ENCODE results near the gene S100A16.
A peak's percentile ranks its signal among the peaks of the same experiment; 100 is the strongest.
"Not testable (repeated sequence)": the region's sequence is repeated elsewhere in the genome, so short reads cannot be mapped to it uniquely, and the experiment has no call there.

S100A16 gene

DNA sequence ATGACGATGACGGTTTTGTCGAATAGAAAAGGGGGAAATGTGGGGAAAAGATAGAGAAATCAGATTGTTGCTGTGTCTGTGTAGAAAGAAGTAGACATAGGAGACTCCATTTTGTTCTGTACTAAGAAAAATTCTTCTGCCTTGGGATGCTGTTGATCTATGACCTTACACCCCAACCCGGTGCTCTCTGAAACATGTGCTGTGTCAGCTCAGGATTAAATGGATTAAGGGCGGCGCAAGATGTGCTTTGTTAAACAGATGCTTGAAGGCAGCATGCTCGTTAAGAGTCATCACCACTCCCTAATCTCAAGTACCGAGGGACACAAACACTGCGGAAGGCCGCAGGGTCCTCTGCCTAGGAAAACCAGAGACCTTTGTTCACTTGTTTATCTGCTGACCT, 37.4 kb downstream of the S100A16 start:
- peaks cover 7 to 19% (median 12%) of the 10 kb centered on the region in 4 experiments for H3K4me1 ChIP-seq (ENCODE audit: control extremely low read depth in 1 of 4, control insufficient read depth in 4 of 4, insufficient read depth in 4 of 4, low read length in 3 of 4)
- H3K9me3 ChIP-seq (ENCODE audit: control extremely low read depth in 1 of 5, control insufficient read depth in 4 of 5, insufficient read depth in 2 of 5, low read depth in 1 of 5, low read length in 4 of 5); H3K36me3 ChIP-seq (ENCODE audit: control insufficient read depth in 4 of 4, insufficient read depth in 4 of 4, low read length in 3 of 4); POLR2A ChIA-PET; H3K27me3 ChIP-seq (replicated peaks in 2 of 5; ENCODE audit: control insufficient read depth in 4 of 5, insufficient read depth in 5 of 5, low read length in 4 of 5); H3K4me3 ChIP-seq (ENCODE audit: control insufficient read depth in 1 of 7, extremely low read depth in 1 of 7, insufficient read depth in 4 of 7, low read depth in 2 of 7, low read length in 6 of 7); H3K27ac ChIP-seq (ENCODE audit: insufficient read depth in 1 of 2, low read depth in 1 of 2, low read length in 2 of 2, poor library complexity in 1 of 2, severe bottlenecking in 2 of 2); DNase-seq: not testable (repeated sequence)
- CTCF ChIA-PET = interaction anchor here (1.3 to 3.1 kb wide), 3 partner anchors 21 to 51 kb away, joined by 5 to 22 read pairs (median 10); partner anchors contain the start of gene S100A13
- WGBS (ENCODE audit: insufficient coverage) = 100% methylated on average over 1 of the region's 10 CpGs

DNA sequence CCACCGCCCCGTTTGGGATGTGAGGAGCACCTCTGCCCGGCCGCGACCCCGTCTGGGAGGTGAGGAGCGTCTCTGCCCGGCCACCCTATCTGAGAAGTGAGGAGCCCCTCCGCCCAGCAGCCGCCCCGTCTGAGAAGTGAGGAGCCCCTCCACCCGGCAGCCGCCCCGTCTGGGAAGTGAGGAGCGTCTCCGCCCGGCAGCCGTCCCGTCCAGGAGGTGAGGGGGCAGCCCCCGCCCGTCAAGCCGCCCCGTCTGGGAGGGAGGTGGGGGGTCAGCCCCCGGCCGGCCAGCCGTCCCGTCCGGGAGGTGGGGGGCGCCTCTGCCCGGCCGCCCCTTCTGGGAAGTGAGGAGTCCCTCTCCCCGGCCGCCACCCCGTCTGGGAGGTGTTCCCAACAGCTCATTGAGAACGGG, 37.9 kb downstream of the S100A16 start:
- POLR2A ChIA-PET; H3K27me3 ChIP-seq (replicated peaks in 2 of 5; ENCODE audit: control insufficient read depth in 4 of 5, insufficient read depth in 5 of 5, low read length in 4 of 5); H3K4me3 ChIP-seq (ENCODE audit: control insufficient read depth in 1 of 7, extremely low read depth in 1 of 7, insufficient read depth in 4 of 7, low read depth in 2 of 7, low read length in 6 of 7); H3K27ac ChIP-seq (ENCODE audit: insufficient read depth in 1 of 2, low read depth in 1 of 2, low read length in 2 of 2, poor library complexity in 1 of 2, severe bottlenecking in 2 of 2); H3K36me3 ChIP-seq (ENCODE audit: control insufficient read depth in 4 of 4, insufficient read depth in 4 of 4, low read length in 3 of 4); DNase-seq; H3K9me3 ChIP-seq (ENCODE audit: control extremely low read depth in 1 of 5, control insufficient read depth in 4 of 5, insufficient read depth in 2 of 5, low read depth in 1 of 5, low read length in 4 of 5): not testable (repeated sequence)
- 99% methylated on average over 12 of the region's 35 CpGs for WGBS (ENCODE audit: insufficient coverage)
- CTCF ChIA-PET = interaction anchor here (1.3 to 1.6 kb wide), 2 partner anchors 21 to 51 kb away, joined by 5 to 10 read pairs; partner anchors contain the start of gene S100A13
- H3K4me1 ChIP-seq (ENCODE audit: control extremely low read depth in 1 of 4, control insufficient read depth in 4 of 4, insufficient read depth in 4 of 4, low read length in 3 of 4) = peaks cover 7 to 19% (median 12%) of the 10 kb centered on the region in 4 experiments

DNA sequence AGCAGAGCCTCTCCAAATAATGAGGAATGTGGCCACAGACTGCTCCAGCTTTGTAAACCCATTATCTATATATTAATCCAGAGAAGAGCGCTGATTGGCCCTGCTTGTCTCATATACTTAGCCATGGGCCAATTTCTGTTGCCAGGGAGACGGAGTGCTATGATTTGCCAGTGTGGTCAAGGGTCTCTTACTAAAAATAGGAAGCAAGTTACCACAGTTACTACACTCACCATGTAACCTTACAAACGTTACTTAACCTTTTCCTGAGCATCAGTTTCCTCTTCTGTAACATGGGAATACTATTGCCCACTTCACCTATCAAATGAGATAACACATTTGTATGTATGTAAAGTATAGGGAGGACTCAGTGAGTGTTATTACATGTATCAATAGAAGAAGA, 39.6 kb downstream of the S100A16 start:
- Histone ChIP-seq H3K36me3 (ENCODE audit: control insufficient read depth in 4 of 4, insufficient read depth in 4 of 4, low read length in 3 of 4) (no peaks in the 10 kb centered on the region), H3K4me1 (ENCODE audit: control extremely low read depth in 1 of 4, control insufficient read depth in 4 of 4, insufficient read depth in 4 of 4, low read length in 3 of 4) (peaks cover 7 to 26% (median 17%) of the 10 kb centered on the region in 4 experiments), H3K27ac (ENCODE audit: insufficient read depth in 1 of 2, low read depth in 1 of 2, low read length in 2 of 2, poor library complexity in 1 of 2, severe bottlenecking in 2 of 2) (no peak overlapping the region), H3K4me3 (ENCODE audit: control insufficient read depth in 1 of 7, extremely low read depth in 1 of 7, insufficient read depth in 4 of 7, low read depth in 2 of 7, low read length in 6 of 7) (no peak overlapping the region), H3K9me3 (ENCODE audit: control extremely low read depth in 1 of 5, control insufficient read depth in 4 of 5, insufficient read depth in 2 of 5, low read depth in 1 of 5, low read length in 4 of 5) (no peaks in the 10 kb centered on the region), H3K27me3 (replicated peaks in 2 of 5; ENCODE audit: control insufficient read depth in 4 of 5, insufficient read depth in 5 of 5, low read length in 4 of 5) (peaks cover 0 to 5% (median 0%) of the 10 kb centered on the region in 5 experiments)
- CTCF ChIA-PET = interaction anchor here (0.8 to 7.5 kb wide), 19 partner anchors 10 to 416 kb away, joined by 3 to 262 read pairs (median 8); partner anchors contain the start of genes S100A1, S100A13, S100A14 and S100A16
- WGBS (ENCODE audit: insufficient coverage) = 70% methylated on average over 2 of the region's 3 CpGs
- POLR2A ChIA-PET = interaction anchor here (1.0 to 1.9 kb wide), 3 partner anchors 25 to 45 kb away, joined by 3 to 6 read pairs (median 4); partner anchors contain the start of gene S100A14
- peak in 2 of 3 donors; percentile 50 to 52 for DNase-seq

DNA sequence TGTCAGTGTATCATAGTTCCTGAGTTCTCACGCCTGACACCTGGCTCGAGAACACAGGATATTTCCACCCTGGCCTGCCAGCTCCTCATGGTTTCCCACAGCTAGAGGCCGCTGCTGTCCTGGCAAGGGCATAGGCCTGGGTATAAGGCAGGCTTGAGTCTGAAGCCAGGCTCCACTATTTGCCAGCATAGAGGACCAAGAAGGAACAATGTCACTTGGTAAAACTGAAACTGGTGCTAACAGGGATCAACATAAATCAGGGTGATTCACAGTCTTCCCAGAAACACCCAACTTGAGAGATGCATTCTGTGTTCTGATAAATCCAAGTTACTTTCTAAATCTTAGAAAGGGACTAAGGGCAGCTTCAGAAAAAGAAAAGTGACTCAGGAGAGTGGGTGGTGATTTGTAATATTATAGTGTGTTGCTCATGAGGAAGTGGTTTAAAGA, 40.3 kb downstream of the S100A16 start:
- ChIA-PET POLR2A (interaction anchor here (1.0 to 1.9 kb wide), 3 partner anchors 26 to 46 kb away, joined by 3 to 6 read pairs (median 4); partner anchors contain the start of gene S100A14), CTCF (interaction anchor here (0.8 to 7.5 kb wide), 39 partner anchors 9 to 417 kb away, joined by 3 to 262 read pairs (median 6); partner anchors contain the start of genes CHTOP, S100A1, S100A13 and S100A14)
- H3K27ac ChIP-seq (ENCODE audit: insufficient read depth in 1 of 2, low read depth in 1 of 2, low read length in 2 of 2, poor library complexity in 1 of 2, severe bottlenecking in 2 of 2) = no peak overlapping the region
- H3K9me3 ChIP-seq (ENCODE audit: control extremely low read depth in 1 of 5, control insufficient read depth in 4 of 5, insufficient read depth in 2 of 5, low read depth in 1 of 5, low read length in 4 of 5) = no peaks in the 10 kb centered on the region
- no peaks in the 10 kb centered on the region for H3K36me3 ChIP-seq (ENCODE audit: control insufficient read depth in 4 of 4, insufficient read depth in 4 of 4, low read length in 3 of 4)
- H3K4me3 ChIP-seq (ENCODE audit: control insufficient read depth in 1 of 7, extremely low read depth in 1 of 7, insufficient read depth in 4 of 7, low read depth in 2 of 7, low read length in 6 of 7) = peak overlapping the region in 1 of 7 experiments; percentile 18
- DNase-seq = peak; percentile 79 to 80 (median 79)
- peaks cover 0 to 1% (median 0%) of the 10 kb centered on the region in 5 experiments for H3K27me3 ChIP-seq (replicated peaks in 2 of 5; ENCODE audit: control insufficient read depth in 4 of 5, insufficient read depth in 5 of 5, low read length in 4 of 5)
- peaks cover 7 to 33% (median 23%) of the 10 kb centered on the region in 4 experiments for H3K4me1 ChIP-seq (ENCODE audit: control extremely low read depth in 1 of 4, control insufficient read depth in 4 of 4, insufficient read depth in 4 of 4, low read length in 3 of 4)
- WGBS (ENCODE audit: insufficient coverage) = 0% methylated on average over 3 of the region's 3 CpGs

DNA sequence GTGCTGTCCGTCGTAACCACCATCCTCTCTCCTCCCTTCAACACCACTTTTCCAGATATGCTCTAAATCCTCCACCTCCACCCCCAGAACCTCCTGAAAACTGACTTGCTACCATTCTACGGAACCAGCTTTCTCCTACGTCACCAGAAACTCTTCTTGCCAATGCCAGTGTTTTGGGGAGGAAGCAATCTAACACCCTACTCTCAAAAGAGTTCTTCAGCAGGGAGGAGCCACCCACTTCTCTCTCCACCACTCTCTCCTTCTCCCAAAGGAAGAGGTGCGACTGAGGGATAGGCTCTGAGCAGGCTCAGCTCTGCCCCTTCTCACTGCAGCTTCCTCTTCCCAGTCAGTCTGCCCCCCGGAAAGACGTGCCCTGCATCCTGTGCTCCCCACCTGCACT, 41.2 kb downstream of the S100A16 start:
- WGBS (ENCODE audit: insufficient coverage) = 90% methylated on average over 6 of the region's 7 CpGs
- no peak overlapping the region for H3K4me3 ChIP-seq (ENCODE audit: control insufficient read depth in 1 of 7, extremely low read depth in 1 of 7, insufficient read depth in 4 of 7, low read depth in 2 of 7, low read length in 6 of 7)
- H3K36me3 ChIP-seq (ENCODE audit: control insufficient read depth in 4 of 4, insufficient read depth in 4 of 4, low read length in 3 of 4) = no peaks in the 10 kb centered on the region
- H3K4me1 ChIP-seq (ENCODE audit: control extremely low read depth in 1 of 4, control insufficient read depth in 4 of 4, insufficient read depth in 4 of 4, low read length in 3 of 4) = peaks cover 10 to 42% (median 28%) of the 10 kb centered on the region in 4 experiments
- no peak for DNase-seq
- H3K27me3 ChIP-seq (replicated peaks in 2 of 5; ENCODE audit: control insufficient read depth in 4 of 5, insufficient read depth in 5 of 5, low read length in 4 of 5) = no peaks in the 10 kb centered on the region
- H3K9me3 ChIP-seq (ENCODE audit: control extremely low read depth in 1 of 5, control insufficient read depth in 4 of 5, insufficient read depth in 2 of 5, low read depth in 1 of 5, low read length in 4 of 5) = no peaks in the 10 kb centered on the region
- CTCF ChIA-PET = interaction anchor here (0.7 to 7.5 kb wide), 38 partner anchors 9 to 417 kb away, joined by 3 to 262 read pairs (median 6); partner anchors contain the start of genes CHTOP, PGLYRP4, S100A1 and S100A13
- POLR2A ChIA-PET = interaction anchor here (1.9 kb wide), 1 partner anchor 46 kb away, joined by 6 read pairs; no protein-coding TSS in a partner anchor
- H3K27ac ChIP-seq (ENCODE audit: insufficient read depth in 1 of 2, low read depth in 1 of 2, low read length in 2 of 2, poor library complexity in 1 of 2, severe bottlenecking in 2 of 2) = no peak overlapping the region

DNA sequence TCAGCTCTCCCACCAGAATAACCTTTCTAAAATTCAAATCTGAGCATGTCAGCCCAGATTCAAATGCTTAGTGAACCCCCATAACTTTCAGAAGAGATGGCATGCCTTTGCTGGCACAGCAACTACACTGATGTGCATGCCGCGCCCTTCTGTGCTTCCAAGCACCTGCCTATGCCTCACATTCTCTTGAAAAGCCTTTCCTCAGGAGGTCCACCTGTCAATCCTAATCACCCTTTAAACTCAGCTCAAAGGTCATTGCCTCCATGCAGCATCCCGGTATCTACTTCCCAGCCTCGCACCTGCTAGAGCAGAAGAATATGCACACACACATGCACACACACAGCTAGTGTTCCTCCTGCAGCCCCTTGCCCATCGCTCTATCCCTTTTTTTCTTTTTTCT, 42.1 kb downstream of the S100A16 start:
- Histone ChIP-seq H3K27ac (ENCODE audit: insufficient read depth in 1 of 2, low read depth in 1 of 2, low read length in 2 of 2, poor library complexity in 1 of 2, severe bottlenecking in 2 of 2) (no peak overlapping the region), H3K27me3 (replicated peaks in 2 of 5; ENCODE audit: control insufficient read depth in 4 of 5, insufficient read depth in 5 of 5, low read length in 4 of 5) (no peaks in the 10 kb centered on the region), H3K4me1 (ENCODE audit: control extremely low read depth in 1 of 4, control insufficient read depth in 4 of 4, insufficient read depth in 4 of 4, low read length in 3 of 4) (peaks cover 10 to 51% (median 36%) of the 10 kb centered on the region in 4 experiments), H3K9me3 (ENCODE audit: control extremely low read depth in 1 of 5, control insufficient read depth in 4 of 5, insufficient read depth in 2 of 5, low read depth in 1 of 5, low read length in 4 of 5) (no peaks in the 10 kb centered on the region), H3K4me3 (ENCODE audit: control insufficient read depth in 1 of 7, extremely low read depth in 1 of 7, insufficient read depth in 4 of 7, low read depth in 2 of 7, low read length in 6 of 7) (no peak overlapping the region), H3K36me3 (ENCODE audit: control insufficient read depth in 4 of 4, insufficient read depth in 4 of 4, low read length in 3 of 4) (no peaks in the 10 kb centered on the region)
- ChIA-PET CTCF (interaction anchor here (0.6 to 7.5 kb wide), 16 partner anchors 13 to 247 kb away, joined by 3 to 262 read pairs (median 10); partner anchors contain the start of genes PGLYRP4, S100A1, S100A13 and S100A14), POLR2A (no interaction called here)
- WGBS (ENCODE audit: insufficient coverage) = 100% methylated on average over 4 of the region's 5 CpGs
- DNase-seq = no peak

DNA sequence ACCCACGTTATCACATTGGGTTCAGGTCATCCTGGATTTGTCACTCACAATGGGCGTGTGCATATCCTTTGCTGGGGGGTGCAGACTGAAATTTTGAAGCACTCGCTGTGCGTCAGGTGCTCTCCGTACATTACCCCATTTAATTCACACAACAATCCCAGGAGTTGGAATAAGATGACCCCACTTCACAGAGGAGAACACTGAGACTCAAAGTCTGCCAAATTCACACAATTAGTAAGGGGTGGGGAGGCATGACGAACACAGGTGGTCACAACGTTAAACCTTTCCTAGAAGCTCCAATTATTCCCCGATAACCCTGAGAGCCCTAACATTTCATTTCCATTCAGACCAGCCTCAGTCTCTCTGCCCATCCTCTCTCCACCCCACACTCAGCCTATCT, 43.5 kb downstream of the S100A16 start:
- no peak for DNase-seq
- H3K27me3 ChIP-seq (replicated peaks in 2 of 5; ENCODE audit: control insufficient read depth in 4 of 5, insufficient read depth in 5 of 5, low read length in 4 of 5) = no peaks in the 10 kb centered on the region
- peaks cover 10 to 60% (median 43%) of the 10 kb centered on the region in 4 experiments for H3K4me1 ChIP-seq (ENCODE audit: control extremely low read depth in 1 of 4, control insufficient read depth in 4 of 4, insufficient read depth in 4 of 4, low read length in 3 of 4)
- no peak overlapping the region for H3K27ac ChIP-seq (ENCODE audit: insufficient read depth in 1 of 2, low read depth in 1 of 2, low read length in 2 of 2, poor library complexity in 1 of 2, severe bottlenecking in 2 of 2)
- WGBS (ENCODE audit: insufficient coverage) = 98% methylated on average over 5 of the region's 8 CpGs
- POLR2A ChIA-PET = interaction anchor here (1.1 kb wide), 1 partner anchor 29 kb away, joined by 4 read pairs; the partner anchor contains the start of gene S100A5
- H3K9me3 ChIP-seq (ENCODE audit: control extremely low read depth in 1 of 5, control insufficient read depth in 4 of 5, insufficient read depth in 2 of 5, low read depth in 1 of 5, low read length in 4 of 5) = no peaks in the 10 kb centered on the region
- CTCF ChIA-PET = interaction anchor here (0.6 to 7.5 kb wide), 13 partner anchors 11 to 74 kb away, joined by 3 to 262 read pairs (median 12); partner anchors contain the start of genes S100A1, S100A13, S100A14 and S100A16
- H3K36me3 ChIP-seq (ENCODE audit: control insufficient read depth in 4 of 4, insufficient read depth in 4 of 4, low read length in 3 of 4) = no peaks in the 10 kb centered on the region
- H3K4me3 ChIP-seq (ENCODE audit: control insufficient read depth in 1 of 7, extremely low read depth in 1 of 7, insufficient read depth in 4 of 7, low read depth in 2 of 7, low read length in 6 of 7) = no peak overlapping the region

All from common myeloid progenitor, CD34-positive (primary cell).